ENCODE results near the gene MCM5. TPM values are rescaled to one million over a fixed set of nuclear protein-coding genes. Genes with fewer than 3 reads are reported as not detected.

MCM5 gene
- polyA plus RNA-seq, 3 donors, result 23.4 to 39.8 (median 25.5) TPM

DNA sequence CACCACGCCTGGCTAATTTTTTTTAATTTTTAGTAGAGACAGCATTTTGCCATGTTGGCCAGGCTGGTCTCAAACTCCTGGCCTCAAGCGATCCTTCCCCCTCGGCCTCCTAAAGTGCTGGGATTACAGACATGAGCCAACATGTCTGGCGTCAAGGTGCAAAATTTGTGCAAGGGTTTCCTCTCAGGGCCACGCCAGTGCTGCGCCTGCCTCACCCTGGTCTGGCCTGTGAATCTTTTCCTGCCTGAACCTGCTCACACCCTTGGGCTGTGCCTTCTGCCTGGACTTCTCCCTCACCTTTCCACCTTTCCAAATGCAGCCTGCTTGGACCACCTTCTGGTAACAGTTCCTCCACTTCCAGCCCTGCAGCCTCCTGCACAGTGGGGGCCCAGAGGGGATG, 43.4 kb downstream of the MCM5 start:
- peaks cover 0 to 2% (median 2%) of the 10 kb centered on the region in 3 donors for H3K27me3 Mint-ChIP-seq (ENCODE audit: low read depth in 3 of 3)
- Histone ChIP-seq H3K79me2 (ENCODE audit: insufficient read depth, low read length) (no peaks in the 10 kb centered on the region), H4K20me1 (ENCODE audit: insufficient read depth, low read length) (no peaks in the 10 kb centered on the region), H3K4me3 (replicated peaks in 1 of 3; ENCODE audit: low read depth in 2 of 3, low read length in 3 of 3) (no peak overlapping the region), H2AFZ (ENCODE audit: insufficient read depth, low read depth, low read length, poor library complexity, severe bottlenecking) (no peak overlapping the region), H3K4me1 (ENCODE audit: control insufficient read depth in 1 of 2, insufficient read depth in 2 of 2, low read length in 2 of 2) (peaks cover 0 to 9% of the 10 kb centered on the region in 2 donors), H3K27me3 (ENCODE audit: control insufficient read depth in 2 of 2, insufficient read depth in 2 of 2, low read length in 2 of 2) (no peaks in the 10 kb centered on the region), H3K4me2 (replicated peaks; ENCODE audit: extremely low read depth, low read length, poor library complexity, severe bottlenecking) (no peak overlapping the region), H3K36me3 (replicated peaks in 1 of 2; ENCODE audit: control insufficient read depth in 1 of 2, insufficient read depth in 2 of 2, low read length in 2 of 2) (peaks cover 3 to 16% of the 10 kb centered on the region in 2 donors), H3K9ac (ENCODE audit: insufficient read depth, low read length, poor library complexity, severe bottlenecking) (no peak overlapping the region), H3K27ac (ENCODE audit: low read depth in 1 of 2, low read length in 2 of 2) (no peak overlapping the region), H3K9me3 (replicated peaks in 1 of 2; ENCODE audit: control insufficient read depth in 1 of 2, insufficient read depth in 1 of 2, low read length in 2 of 2) (no peaks in the 10 kb centered on the region)
- peaks cover 8% of the 10 kb centered on the region for H3K4me1 Mint-ChIP-seq
- H3K27ac Mint-ChIP-seq, result no peak overlapping the region
- no peak for DNase-seq
- H3K36me3 Mint-ChIP-seq, result peaks cover 29 to 39% of the 10 kb centered on the region in 2 donors
- TF ChIP-seq, protein P1, sequence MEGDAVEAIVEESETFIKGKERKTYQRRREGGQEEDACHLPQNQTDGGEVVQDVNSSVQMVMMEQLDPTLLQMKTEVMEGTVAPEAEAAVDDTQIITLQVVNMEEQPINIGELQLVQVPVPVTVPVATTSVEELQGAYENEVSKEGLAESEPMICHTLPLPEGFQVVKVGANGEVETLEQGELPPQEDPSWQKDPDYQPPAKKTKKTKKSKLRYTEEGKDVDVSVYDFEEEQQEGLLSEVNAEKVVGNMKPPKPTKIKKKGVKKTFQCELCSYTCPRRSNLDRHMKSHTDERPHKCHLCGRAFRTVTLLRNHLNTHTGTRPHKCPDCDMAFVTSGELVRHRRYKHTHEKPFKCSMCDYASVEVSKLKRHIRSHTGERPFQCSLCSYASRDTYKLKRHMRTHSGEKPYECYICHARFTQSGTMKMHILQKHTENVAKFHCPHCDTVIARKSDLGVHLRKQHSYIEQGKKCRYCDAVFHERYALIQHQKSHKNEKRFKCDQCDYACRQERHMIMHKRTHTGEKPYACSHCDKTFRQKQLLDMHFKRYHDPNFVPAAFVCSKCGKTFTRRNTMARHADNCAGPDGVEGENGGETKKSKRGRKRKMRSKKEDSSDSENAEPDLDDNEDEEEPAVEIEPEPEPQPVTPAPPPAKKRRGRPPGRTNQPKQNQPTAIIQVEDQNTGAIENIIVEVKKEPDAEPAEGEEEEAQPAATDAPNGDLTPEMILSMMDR (IDR thresholded peaks at IDR 0.05), result no peak
- WGBS (ENCODE audit: insufficient coverage), result 85% methylated on average over 6 of the region's 6 CpGs
- peaks cover 0 to 7% (median 0%) of the 10 kb centered on the region in 7 donors for H3K9me3 Mint-ChIP-seq
- intact Hi-C loops (cut with micrococcal nuclease), result no loop called here
- no peak overlapping the region for H3K4me3 Mint-ChIP-seq

DNA sequence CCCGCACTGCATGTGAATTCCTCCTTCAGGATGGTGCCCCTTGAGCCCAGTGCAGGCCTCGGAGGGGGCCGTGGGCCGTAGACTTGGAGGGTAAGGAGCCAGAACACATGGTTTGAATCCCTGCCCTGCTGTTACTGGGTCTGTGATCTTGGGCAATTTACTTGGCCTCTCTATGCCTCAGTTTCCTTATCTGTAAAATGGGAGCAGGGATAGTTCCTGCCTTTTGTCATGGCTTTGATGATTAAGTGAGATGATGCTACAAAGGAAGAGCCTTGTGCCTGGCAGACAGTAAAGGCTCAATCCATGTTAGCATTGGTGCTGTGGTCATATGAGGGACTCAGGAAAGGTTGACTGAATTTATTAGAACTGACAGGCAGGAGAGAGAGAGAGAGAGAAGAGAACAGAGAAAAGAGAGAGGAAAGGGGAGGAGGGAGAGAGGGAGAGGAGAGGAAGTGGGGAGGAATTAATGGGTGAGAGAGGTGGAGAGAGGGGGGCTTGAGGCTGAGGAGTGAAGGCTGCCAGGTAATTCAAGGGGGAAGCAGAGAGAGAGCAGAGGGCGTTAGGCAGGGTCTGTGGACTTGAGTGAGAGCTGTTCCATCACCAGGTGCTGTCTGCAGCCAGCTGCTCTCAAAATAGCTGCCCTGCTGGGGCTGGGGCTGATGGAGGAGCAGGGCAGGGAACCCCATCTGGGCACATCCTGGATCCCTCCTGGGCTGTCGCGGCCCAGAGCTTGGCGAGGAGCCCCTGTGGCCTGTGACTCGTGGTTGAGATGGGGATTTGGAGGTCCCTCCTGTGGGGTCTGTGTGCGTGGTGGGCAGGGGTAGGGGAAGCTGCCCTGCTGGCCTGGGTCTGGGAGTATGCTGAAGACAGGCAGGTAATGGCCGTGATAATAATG, 44.1 kb downstream of the MCM5 start:
- Histone ChIP-seq H3K79me2 (ENCODE audit: insufficient read depth, low read length) (no peaks in the 10 kb centered on the region), H3K9me3 (replicated peaks in 1 of 2; ENCODE audit: control insufficient read depth in 1 of 2, insufficient read depth in 1 of 2, low read length in 2 of 2) (no peaks in the 10 kb centered on the region), H3K9ac (ENCODE audit: insufficient read depth, low read length, poor library complexity, severe bottlenecking) (no peak overlapping the region), H2AFZ (ENCODE audit: insufficient read depth, low read depth, low read length, poor library complexity, severe bottlenecking) (no peak overlapping the region), H4K20me1 (ENCODE audit: insufficient read depth, low read length) (no peaks in the 10 kb centered on the region), H3K36me3 (replicated peaks in 1 of 2; ENCODE audit: control insufficient read depth in 1 of 2, insufficient read depth in 2 of 2, low read length in 2 of 2) (peaks cover 3 to 22% of the 10 kb centered on the region in 2 donors), H3K4me3 (replicated peaks in 1 of 3; ENCODE audit: low read depth in 2 of 3, low read length in 3 of 3) (no peak overlapping the region), H3K27me3 (ENCODE audit: control insufficient read depth in 2 of 2, insufficient read depth in 2 of 2, low read length in 2 of 2) (no peaks in the 10 kb centered on the region), H3K4me2 (replicated peaks; ENCODE audit: extremely low read depth, low read length, poor library complexity, severe bottlenecking) (no peak overlapping the region), H3K27ac (ENCODE audit: low read depth in 1 of 2, low read length in 2 of 2) (no peak overlapping the region), H3K4me1 (ENCODE audit: control insufficient read depth in 1 of 2, insufficient read depth in 2 of 2, low read length in 2 of 2) (peaks cover 0 to 9% of the 10 kb centered on the region in 2 donors)
- peaks cover 24 to 38% of the 10 kb centered on the region in 2 donors for H3K36me3 Mint-ChIP-seq
- peak overlapping the region in 2 of 7 donors; percentile 15 to 26 for H3K27ac Mint-ChIP-seq
- intact Hi-C loops (cut with micrococcal nuclease), result no loop called here
- TF ChIP-seq, protein P1 (IDR thresholded peaks at IDR 0.05), result no peak
- no peak for DNase-seq
- H3K4me3 Mint-ChIP-seq, result no peak overlapping the region
- peaks cover 0 to under 1% (median 0%) of the 10 kb centered on the region in 7 donors for H3K9me3 Mint-ChIP-seq
- peaks cover 9% of the 10 kb centered on the region for H3K4me1 Mint-ChIP-seq
- peaks cover 0 to 2% (median 2%) of the 10 kb centered on the region in 3 donors for H3K27me3 Mint-ChIP-seq (ENCODE audit: low read depth in 3 of 3)
- WGBS (ENCODE audit: insufficient coverage), result 79% methylated on average over 11 of the region's 11 CpGs
